Mesenchymal stem cell (in vitro differentiated cells and primary cell): ENCODE results near the gene SIN3B.
A peak's percentile ranks its signal among the peaks of the same experiment; 100 is the strongest.

ENCODE experiments used
- DNase-seq: peaks from one replicate; pipeline ENCODE4 v3.0.0-alpha.2; 2013
- H2AFZ ChIP-seq: one replicate; pipeline ENCODE4 v1.6.1; 2013; ENCODE audit warnings: low read depth, mild to moderate bottlenecking, control low read depth, inconsistent platforms, low read length, moderate library complexity
- H2AK5ac ChIP-seq: 2 replicates; pipeline ENCODE4 v1.6.1; 2013; ENCODE audit warnings: low read length, moderate library complexity, mild to moderate bottlenecking, inconsistent platforms; ENCODE audit not compliant: severe bottlenecking
- H2BK120ac ChIP-seq: one replicate; pipeline ENCODE4 v1.6.1; 2013; ENCODE audit warnings: low read depth, mild to moderate bottlenecking, inconsistent platforms, low read length, moderate library complexity
- H2BK12ac ChIP-seq, 2 experiments: one replicate each; pipeline ENCODE4 v1.6.1; 2013; ENCODE audit warnings: inconsistent platforms in 2 of 2, low read length in 2 of 2, mild to moderate bottlenecking in 2 of 2, moderate library complexity in 2 of 2, control low read depth in 1 of 2
- H2BK15ac ChIP-seq: one replicate; pipeline ENCODE4 v1.6.1; 2013; ENCODE audit warnings: mild to moderate bottlenecking, low read depth, inconsistent platforms; ENCODE audit not compliant: poor library complexity, severe bottlenecking
- H2BK5ac ChIP-seq: 2 replicates; pipeline ENCODE4 v1.6.1; 2013; ENCODE audit warnings: low read depth, mild to moderate bottlenecking, low read length, control low read depth, inconsistent platforms; ENCODE audit not compliant: poor library complexity, severe bottlenecking
- H3K14ac ChIP-seq, 2 experiments: one replicate each; pipeline ENCODE4 v1.6.1; 2013; ENCODE audit warnings: inconsistent platforms in 2 of 2, low read length in 2 of 2, control low read depth in 1 of 2, mild to moderate bottlenecking in 1 of 2, moderate library complexity in 1 of 2
- H3K18ac ChIP-seq, 2 experiments: one replicate each; pipeline ENCODE4 v1.6.1; 2013; ENCODE audit warnings: inconsistent platforms in 2 of 2, low read length in 2 of 2, control low read depth in 1 of 2, low read depth in 1 of 2, mild to moderate bottlenecking in 1 of 2
- H3K23ac ChIP-seq, 2 experiments: one replicate each; pipeline ENCODE4 v1.6.1; 2013; ENCODE audit warnings: inconsistent platforms in 2 of 2, low read length in 2 of 2, mild to moderate bottlenecking in 2 of 2, moderate library complexity in 2 of 2, control low read depth in 1 of 2
- H3K27ac ChIP-seq: 2 replicates; pipeline ENCODE4 v1.5.1; 2013; ENCODE audit warnings: mild to moderate bottlenecking, moderate library complexity, low read length, control low read depth, inconsistent platforms; ENCODE audit not compliant: poor library complexity, severe bottlenecking
- H3K27me3 ChIP-seq, 2 experiments: 2 replicates each; pipeline versions ENCODE4 v1.6.1 to v1.7.0; 2013; ENCODE audit warnings: low read length in 2 of 2, mild to moderate bottlenecking in 2 of 2, moderate library complexity in 2 of 2, control low read depth in 1 of 2, inconsistent platforms in 1 of 2; ENCODE audit not compliant: control insufficient read depth in 1 of 2, insufficient read depth in 1 of 2
- H3K36me3 ChIP-seq, 2 experiments: 2 replicates each; pipeline versions ENCODE4 v1.6.1 to v1.7.0; 2013; ENCODE audit warnings: low read length in 2 of 2, control low read depth in 1 of 2, inconsistent platforms in 1 of 2, low read depth in 1 of 2, mild to moderate bottlenecking in 1 of 2; ENCODE audit not compliant: insufficient read depth in 2 of 2, control insufficient read depth in 1 of 2
- H3K4ac ChIP-seq, 2 experiments: one replicate each; pipeline ENCODE4 v1.6.1; 2013; ENCODE audit warnings: inconsistent platforms in 2 of 2, low read length in 2 of 2, mild to moderate bottlenecking in 2 of 2, moderate library complexity in 2 of 2, control low read depth in 1 of 2, low read depth in 1 of 2
- H3K4me1 ChIP-seq: 2 replicates; pipeline ENCODE4 v1.6.1; 2013; ENCODE audit warnings: low read depth, low read length, control low read depth; ENCODE audit not compliant: control insufficient read depth, insufficient read depth
- H3K4me2 ChIP-seq: 2 replicates; pipeline ENCODE4 v1.6.1; 2013; ENCODE audit warnings: low read length, mild to moderate bottlenecking, inconsistent platforms; ENCODE audit not compliant: poor library complexity, severe bottlenecking
- H3K4me3 ChIP-seq, 2 experiments: 2 replicates each; pipeline versions ENCODE4 v1.5.1 to v1.7.0; 2013; ENCODE audit warnings: low read length in 2 of 2, mild to moderate bottlenecking in 2 of 2, control low read depth in 1 of 2, low read depth in 1 of 2; ENCODE audit not compliant: insufficient read depth in 1 of 2
- H3K79me1 ChIP-seq: replicated peaks from 2 replicates; pipeline ENCODE4 v1.6.1; 2013; ENCODE audit warnings: mild to moderate bottlenecking, control low read depth, low read length, inconsistent platforms; ENCODE audit not compliant: poor library complexity, severe bottlenecking
- H3K9ac ChIP-seq: 2 replicates; pipeline ENCODE4 v1.7.0; 2013; ENCODE audit warnings: mild to moderate bottlenecking, low read length, moderate library complexity
- H3K9me3 ChIP-seq: 2 replicates; pipeline ENCODE4 v1.7.0; 2013; ENCODE audit warnings: mild to moderate bottlenecking, low read length; ENCODE audit not compliant: control insufficient read depth
- H4K8ac ChIP-seq: one replicate; pipeline ENCODE4 v1.6.1; 2013; ENCODE audit warnings: inconsistent platforms, mild to moderate bottlenecking, low read length, moderate library complexity
- H4K91ac ChIP-seq: one replicate; pipeline ENCODE4 v1.6.1; 2013; ENCODE audit warnings: mild to moderate bottlenecking, low read length, inconsistent platforms
- WGBS: methylation state at CpG from one replicate; pipeline ENCODE4 v1.1.7; 2013; ENCODE audit warnings: mixed read lengths; 5-methylcytosine and 5-hydroxymethylcytosine counted together

SIN3B gene

DNA sequence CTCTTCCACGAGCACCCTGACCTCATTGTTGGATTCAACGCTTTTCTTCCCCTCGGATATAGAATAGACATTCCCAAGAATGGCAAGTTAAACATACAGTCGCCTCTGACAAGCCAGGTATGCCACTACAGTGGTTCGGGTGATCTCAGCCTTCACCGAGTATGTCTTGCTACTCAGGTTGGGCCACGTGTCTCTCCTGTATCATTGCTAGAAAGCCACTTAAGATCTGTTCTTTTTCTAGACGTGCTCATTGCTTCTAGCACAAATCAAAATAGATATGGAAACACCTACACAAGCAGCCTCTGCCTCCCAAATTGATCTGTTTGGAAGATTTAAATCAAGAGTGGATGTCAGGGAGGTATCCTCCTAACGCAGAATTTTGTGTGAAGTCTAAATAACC is 2.3 kb downstream of the SIN3B start:
- Histone ChIP-seq H3K14ac (no peak overlapping the region), H3K27me3 (no peaks in the 10 kb centered on the region), H3K4me1 (peaks cover 14% of the 10 kb centered on the region), H2BK12ac (no peak overlapping the region), H4K8ac (no peak overlapping the region), H2AK5ac (no peak overlapping the region), H3K4me3 (no peak overlapping the region), H3K18ac (no peak overlapping the region), H3K9me3 (no peaks in the 10 kb centered on the region), H3K36me3 (peaks cover 40 to 47% of the 10 kb centered on the region in 2 experiments), H3K4ac (no peak overlapping the region), H3K23ac (no peak overlapping the region), H3K27ac (no peak overlapping the region), H2BK5ac (no peak overlapping the region), H3K79me1 (peaks cover 27% of the 10 kb centered on the region), H3K9ac (no peak overlapping the region), H2AFZ (no peak overlapping the region), H2BK120ac (no peak overlapping the region), H2BK15ac (no peak overlapping the region), H4K91ac (no peak overlapping the region), H3K4me2 (no peak overlapping the region)
- over 99% methylated on average over 9 of the region's 9 CpGs for WGBS
- DNase-seq, result no peak

GRCh38 chr19:16834747-16835146 is 5.5 kb downstream of the SIN3B start:
- H3K23ac ChIP-seq, result no peak overlapping the region
- 80% methylated on average over 13 of the region's 13 CpGs for WGBS
- no peak overlapping the region for H3K14ac ChIP-seq

GRCh38 chr19:16836115-16837034 is 7.2 kb downstream of the SIN3B start:
- no peak overlapping the region for H2BK120ac ChIP-seq
- no peak overlapping the region for H2BK5ac ChIP-seq
- H2BK12ac ChIP-seq, result no peak overlapping the region
- H4K91ac ChIP-seq, result no peak overlapping the region
- H3K27me3 ChIP-seq, result no peaks in the 10 kb centered on the region
- H3K4ac ChIP-seq, result no peak overlapping the region
- no peak overlapping the region for H3K9ac ChIP-seq
- H3K23ac ChIP-seq, result no peak overlapping the region
- no peak overlapping the region for H4K8ac ChIP-seq
- no peak overlapping the region for H3K14ac ChIP-seq
- peaks cover 50% of the 10 kb centered on the region for H3K79me1 ChIP-seq
- no peak overlapping the region for H2AK5ac ChIP-seq
- H2AFZ ChIP-seq, result no peak overlapping the region
- H3K4me3 ChIP-seq, result no peak overlapping the region
- no peak overlapping the region for H3K4me2 ChIP-seq
- no peak overlapping the region for H3K18ac ChIP-seq
- WGBS, result 96% methylated on average over 23 of the region's 23 CpGs
- H3K27ac ChIP-seq, result no peak overlapping the region
- H3K9me3 ChIP-seq, result no peaks in the 10 kb centered on the region
- H3K4me1 ChIP-seq, result peaks cover 18% of the 10 kb centered on the region
- H2BK15ac ChIP-seq, result no peak overlapping the region
- H3K36me3 ChIP-seq, result peaks cover 82 to 91% of the 10 kb centered on the region in 2 experiments
- DNase-seq, result no peak

More at GRCh38 chr19:16834747-16835146, 5.5 kb downstream of the SIN3B start:
- Histone ChIP-seq H2BK120ac (no peak overlapping the region), H2BK5ac (no peak overlapping the region), H3K36me3 (peaks cover 70 to 78% of the 10 kb centered on the region in 2 experiments), H3K9me3 (no peaks in the 10 kb centered on the region), H2BK12ac (no peak overlapping the region), H3K27me3 (no peaks in the 10 kb centered on the region), H2BK15ac (no peak overlapping the region), H3K18ac (no peak overlapping the region), H3K27ac (no peak overlapping the region), H4K8ac (no peak overlapping the region), H3K4me2 (no peak overlapping the region), H3K9ac (peak overlapping the region; percentile 43), H3K79me1 (peaks cover 37% of the 10 kb centered on the region), H3K4ac (no peak overlapping the region), H3K4me3 (no peak overlapping the region), H3K4me1 (peaks cover 24% of the 10 kb centered on the region), H2AK5ac (no peak overlapping the region), H2AFZ (no peak overlapping the region), H4K91ac (no peak overlapping the region)
- DNase-seq, result no peak

GRCh38 chr19:16837035-16837362 is 7.8 kb downstream of the SIN3B start:
- Histone ChIP-seq H2BK12ac (no peak overlapping the region), H3K79me1 (peaks cover 50% of the 10 kb centered on the region), H3K27ac (no peak overlapping the region), H4K8ac (no peak overlapping the region), H3K14ac (no peak overlapping the region), H3K4me1 (peaks cover 18% of the 10 kb centered on the region), H2BK5ac (no peak overlapping the region), H2AK5ac (no peak overlapping the region), H2BK15ac (no peak overlapping the region), H4K91ac (no peak overlapping the region), H3K4me2 (no peak overlapping the region), H2AFZ (no peak overlapping the region), H3K9me3 (no peaks in the 10 kb centered on the region), H3K36me3 (peaks cover 82 to 91% of the 10 kb centered on the region in 2 experiments), H2BK120ac (no peak overlapping the region), H3K4ac (no peak overlapping the region), H3K18ac (no peak overlapping the region), H3K4me3 (no peak overlapping the region), H3K23ac (no peak overlapping the region), H3K9ac (no peak overlapping the region), H3K27me3 (no peaks in the 10 kb centered on the region)
- WGBS, result 97% methylated on average over 4 of the region's 4 CpGs
- no peak for DNase-seq
